OCI-LY1 (cell line): ENCODE results near the gene AASDH.

Source experiments
- H2AFZ ChIP-seq: fragments of 200-600 bp; sonication (generic), shearing (Covaris generic); 2 replicates; pipeline ENCODE4 v1.6.0; 2014; ENCODE audit warnings: antibody characterized with exemption, mild to moderate bottlenecking, low read length
- H3F3A ChIP-seq: fragments of 200-600 bp; sonication (generic), shearing (Covaris generic); 2 replicates; pipeline ENCODE4 v1.6.0; 2014; ENCODE audit warnings: mild to moderate bottlenecking, antibody characterized with exemption, low read length, moderate library complexity; ENCODE audit not compliant: insufficient read depth
- H3K27ac ChIP-seq: fragments of 200-600 bp; sonication (generic); 2 replicates; pipeline ENCODE4 v1.5.1; 2014; ENCODE audit warnings: low read length, mixed run types, mild to moderate bottlenecking, low read depth; ENCODE audit not compliant: poor library complexity, severe bottlenecking
- H3K27me3 ChIP-seq: fragments of 200-600 bp; sonication (generic); 2 replicates; pipeline ENCODE4 v1.6.0; 2014; ENCODE audit warnings: antibody characterized with exemption, mild to moderate bottlenecking, low read length, moderate library complexity; ENCODE audit not compliant: insufficient read depth
- H3K36me3 ChIP-seq: fragments of 200-600 bp; sonication (generic); 2 replicates; pipeline ENCODE4 v1.6.1; 2014; ENCODE audit warnings: mild to moderate bottlenecking, antibody characterized with exemption, low read length, moderate library complexity, mixed read lengths; ENCODE audit not compliant: insufficient read depth
- H3K4me1 ChIP-seq: fragments of 200-600 bp; sonication (generic); 2 replicates; pipeline ENCODE4 v1.5.1; 2014; ENCODE audit warnings: mild to moderate bottlenecking, low read length, moderate library complexity; ENCODE audit not compliant: insufficient read depth, severe bottlenecking
- H3K4me2 ChIP-seq: fragments of 200-600 bp; sonication (generic), shearing (Covaris generic); 2 replicates; pipeline ENCODE4 v1.6.1; 2014; ENCODE audit warnings: low read length
- H3K4me3 ChIP-seq: fragments of 200-600 bp; sonication (generic); 2 replicates; pipeline ENCODE4 v1.5.1; 2014; ENCODE audit warnings: low read length, low read depth, mild to moderate bottlenecking, mixed read lengths; ENCODE audit not compliant: poor library complexity, severe bottlenecking
- H3K79me2 ChIP-seq: fragments of 200-600 bp; shearing (Covaris generic); 2 replicates; pipeline ENCODE4 v1.6.1; 2016; ENCODE audit warnings: mixed run types, low read length, mixed read lengths; ENCODE audit not compliant: insufficient read depth
- H3K9ac ChIP-seq: fragments of 200-600 bp; sonication (generic), shearing (Covaris generic); 2 replicates; pipeline ENCODE4 v1.6.1; 2014; ENCODE audit warnings: mild to moderate bottlenecking, low read length, mixed read lengths
- H3K9me2 ChIP-seq: fragments of 200-600 bp; sonication (generic), shearing (Covaris generic); 2 replicates; pipeline ENCODE4 v1.6.1; 2014; ENCODE audit warnings: low read depth, mild to moderate bottlenecking, low read length, mixed read lengths
- H3K9me3 ChIP-seq: fragments of 200-600 bp; shearing (Covaris generic); 2 replicates; pipeline ENCODE4 v1.6.1; 2014; ENCODE audit warnings: low read length, mixed read lengths
- H4K20me1 ChIP-seq: fragments of 200-600 bp; sonication (generic), shearing (Covaris generic); 2 replicates; pipeline ENCODE4 v1.6.0; 2016; ENCODE audit warnings: mild to moderate bottlenecking, low read length; ENCODE audit not compliant: insufficient read depth
- EZH2 ChIP-seq: fragments of 200-600 bp; sonication (generic), shearing (Covaris generic); IDR thresholded peaks from 2 replicates; pipeline ENCODE4 v1.8.0; 2017; ENCODE audit warnings: borderline replicate concordance, mixed run types, mild to moderate bottlenecking, antibody characterized with exemption, low read length, moderate library complexity, mixed read lengths
- TF ChIP-seq, protein P1 (sequence below): fragments of 200-600 bp; sonication (generic), shearing (Covaris generic); IDR thresholded peaks from 2 replicates; pipeline ENCODE4 v1.5.1; 2017; ENCODE audit warnings: mild to moderate bottlenecking, antibody characterized with exemption, low read length, moderate library complexity, mixed read lengths

The AASDH gene

DNA sequence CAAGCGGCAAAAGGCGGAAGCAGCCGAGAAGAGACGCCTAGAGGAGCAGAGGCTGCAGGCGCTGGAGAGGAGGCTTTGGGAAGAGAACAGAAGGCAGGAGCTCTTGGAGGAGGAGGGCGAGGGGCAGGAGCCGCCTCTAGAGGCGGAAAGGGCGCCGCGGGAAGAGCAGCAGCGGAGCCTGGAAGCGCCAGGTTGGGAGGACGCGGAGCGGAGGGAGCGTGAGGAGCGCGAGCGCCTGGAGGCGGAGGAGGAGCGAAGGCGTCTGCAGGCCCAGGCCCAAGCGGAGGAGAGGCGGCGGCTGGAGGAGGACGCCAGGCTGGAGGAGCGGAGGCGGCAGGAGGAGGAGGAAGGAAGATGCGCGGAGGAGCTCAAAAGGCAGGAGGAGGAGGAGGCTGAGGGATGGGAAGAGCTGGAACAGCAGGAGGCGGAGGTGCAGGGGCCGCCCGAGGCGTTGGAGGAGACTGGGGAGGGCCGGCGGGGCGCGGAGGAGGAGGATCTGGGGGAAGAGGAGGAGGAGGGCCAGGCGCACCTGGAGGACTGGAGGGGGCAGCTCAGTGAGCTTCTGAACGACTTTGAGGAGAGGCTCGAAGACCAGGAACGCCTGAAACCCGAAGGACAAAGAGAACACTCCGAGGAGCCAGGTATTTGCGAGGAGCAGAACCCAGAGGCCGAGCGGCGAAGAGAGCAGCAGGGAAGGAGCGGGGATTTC, 72.9 kb downstream of the AASDH start:
- no peak overlapping the region for H3K4me3 ChIP-seq
- no peaks in the 10 kb centered on the region for H3K4me1 ChIP-seq
- H3K9me3 ChIP-seq, result no peaks in the 10 kb centered on the region
- H3K79me2 ChIP-seq, result no peaks in the 10 kb centered on the region
- no peak overlapping the region for H3K4me2 ChIP-seq
- no peak overlapping the region for H3K27ac ChIP-seq
- no peak overlapping the region for H3K9ac ChIP-seq
- TF ChIP-seq EZH2, result no peak
- TF ChIP-seq, protein P1, sequence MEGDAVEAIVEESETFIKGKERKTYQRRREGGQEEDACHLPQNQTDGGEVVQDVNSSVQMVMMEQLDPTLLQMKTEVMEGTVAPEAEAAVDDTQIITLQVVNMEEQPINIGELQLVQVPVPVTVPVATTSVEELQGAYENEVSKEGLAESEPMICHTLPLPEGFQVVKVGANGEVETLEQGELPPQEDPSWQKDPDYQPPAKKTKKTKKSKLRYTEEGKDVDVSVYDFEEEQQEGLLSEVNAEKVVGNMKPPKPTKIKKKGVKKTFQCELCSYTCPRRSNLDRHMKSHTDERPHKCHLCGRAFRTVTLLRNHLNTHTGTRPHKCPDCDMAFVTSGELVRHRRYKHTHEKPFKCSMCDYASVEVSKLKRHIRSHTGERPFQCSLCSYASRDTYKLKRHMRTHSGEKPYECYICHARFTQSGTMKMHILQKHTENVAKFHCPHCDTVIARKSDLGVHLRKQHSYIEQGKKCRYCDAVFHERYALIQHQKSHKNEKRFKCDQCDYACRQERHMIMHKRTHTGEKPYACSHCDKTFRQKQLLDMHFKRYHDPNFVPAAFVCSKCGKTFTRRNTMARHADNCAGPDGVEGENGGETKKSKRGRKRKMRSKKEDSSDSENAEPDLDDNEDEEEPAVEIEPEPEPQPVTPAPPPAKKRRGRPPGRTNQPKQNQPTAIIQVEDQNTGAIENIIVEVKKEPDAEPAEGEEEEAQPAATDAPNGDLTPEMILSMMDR, result no peak
- H3F3A ChIP-seq, result no peaks in the 10 kb centered on the region
- no peaks in the 10 kb centered on the region for H3K9me2 ChIP-seq
- no peaks in the 10 kb centered on the region for H3K36me3 ChIP-seq
- no peaks in the 10 kb centered on the region for H4K20me1 ChIP-seq
- H2AFZ ChIP-seq, result no peak overlapping the region
- H3K27me3 ChIP-seq, result no peaks in the 10 kb centered on the region

DNA sequence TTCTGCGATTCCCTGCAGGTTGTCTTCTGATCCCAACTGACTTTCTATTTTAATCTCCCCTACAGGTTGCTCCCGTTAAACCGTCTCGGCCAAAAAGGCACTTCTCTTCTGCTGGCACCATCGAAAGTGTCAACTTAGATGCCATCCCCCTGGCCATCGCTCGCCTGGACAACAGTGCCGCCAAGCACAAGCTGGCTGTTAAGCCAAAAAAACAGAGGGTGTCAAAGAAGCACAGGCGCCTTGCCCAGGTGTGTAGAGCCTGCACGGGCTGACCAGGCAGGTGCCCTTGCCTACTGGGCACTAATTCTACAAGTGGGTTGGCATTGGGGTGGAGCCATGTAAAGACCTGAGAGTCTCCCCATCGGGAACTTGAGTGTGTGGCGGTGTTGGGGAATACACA, 74.2 kb downstream of the AASDH start:
- no peak overlapping the region for H3K27ac ChIP-seq
- no peaks in the 10 kb centered on the region for H3K36me3 ChIP-seq
- H3K79me2 ChIP-seq, result no peaks in the 10 kb centered on the region
- no peaks in the 10 kb centered on the region for H3F3A ChIP-seq
- no peaks in the 10 kb centered on the region for H3K9me3 ChIP-seq
- no peaks in the 10 kb centered on the region for H4K20me1 ChIP-seq
- no peaks in the 10 kb centered on the region for H3K9me2 ChIP-seq
- H3K4me3 ChIP-seq, result no peak overlapping the region
- no peak for TF ChIP-seq EZH2
- TF ChIP-seq, protein P1, result no peak
- H3K4me1 ChIP-seq, result no peaks in the 10 kb centered on the region
- H2AFZ ChIP-seq, result no peak overlapping the region
- no peak overlapping the region for H3K4me2 ChIP-seq
- no peaks in the 10 kb centered on the region for H3K27me3 ChIP-seq
- no peak overlapping the region for H3K9ac ChIP-seq

DNA sequence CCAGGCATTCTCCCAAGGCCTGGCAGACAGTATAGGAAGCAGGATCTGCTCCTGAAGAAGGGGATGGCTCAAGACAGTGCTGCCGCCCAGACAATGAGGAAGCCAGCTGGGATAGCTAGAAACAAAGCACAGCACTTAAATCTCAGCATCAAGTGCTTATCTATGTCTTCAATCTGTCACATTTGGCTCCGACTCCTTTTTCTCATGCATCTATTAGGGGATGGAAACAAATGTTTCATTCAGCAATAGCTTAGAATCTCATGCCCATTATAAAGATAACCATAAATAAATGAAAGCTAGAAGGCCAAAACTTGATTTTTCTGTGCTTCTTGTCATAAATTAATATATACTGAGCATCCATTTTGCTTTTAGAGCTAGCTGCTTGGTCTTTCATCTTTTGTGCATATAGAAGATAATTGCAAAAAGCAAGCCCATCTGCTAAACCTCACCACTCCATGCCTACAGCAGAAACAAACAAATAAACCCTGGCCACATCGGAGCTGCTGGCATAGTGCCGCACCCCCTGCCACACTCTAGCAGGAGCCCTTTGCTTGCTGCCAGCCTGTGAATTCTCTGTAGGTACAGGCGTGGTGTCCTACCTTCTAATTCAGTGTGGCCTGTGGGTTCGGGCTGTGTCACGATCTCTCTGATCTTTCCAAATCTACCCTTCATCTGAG, 75.9 kb downstream of the AASDH start:
- no peaks in the 10 kb centered on the region for H3K9me3 ChIP-seq
- TF ChIP-seq EZH2, result no peak
- TF ChIP-seq, protein P1, result no peak
- H3K9ac ChIP-seq, result no peak overlapping the region
- no peaks in the 10 kb centered on the region for H3K27me3 ChIP-seq
- H3K4me2 ChIP-seq, result no peak overlapping the region
- no peaks in the 10 kb centered on the region for H3K79me2 ChIP-seq
- H3K4me1 ChIP-seq, result no peaks in the 10 kb centered on the region
- no peak overlapping the region for H2AFZ ChIP-seq
- H3K27ac ChIP-seq, result no peak overlapping the region
- no peaks in the 10 kb centered on the region for H3K9me2 ChIP-seq
- H3K4me3 ChIP-seq, result no peak overlapping the region
- no peaks in the 10 kb centered on the region for H3F3A ChIP-seq
- H3K36me3 ChIP-seq, result no peaks in the 10 kb centered on the region
- no peaks in the 10 kb centered on the region for H4K20me1 ChIP-seq
